Mucosa of descending colon (tissue), 3 donors: ENCODE data around the gene CCDC183. TPM values are rescaled to one million over a fixed set of nuclear protein-coding genes. Genes with fewer than 3 reads are reported as not detected.
"Not testable (repeated sequence)": the region's sequence is repeated elsewhere in the genome, so short reads cannot be mapped to it uniquely, and the experiment has no call there.

Experiments
- ATAC-seq: fragments of 200-7000 bp; cut with Tn5 transposase; one replicate; pipeline ENCODE4 v1.9.1; 2020; ENCODE audit warnings: mild to moderate bottlenecking, moderate library complexity
- DNase-seq, 3 donors: peaks; one replicate each; pipeline ENCODE4 v3.0.0-alpha.2; 2020
- H3K36me3 ChIP-seq: fragments of 200-600 bp; one replicate; pipeline ENCODE4 v1.8.0; 2021; ENCODE audit warnings: low read depth, mild to moderate bottlenecking
- H3K4me1 ChIP-seq: fragments of 200-600 bp; one replicate; pipeline ENCODE4 v1.8.0; 2021; ENCODE audit warnings: low read depth, mild to moderate bottlenecking
- H3K4me3 ChIP-seq: fragments of 200-600 bp; one replicate; pipeline ENCODE4 v1.8.0; 2021; ENCODE audit warnings: mild to moderate bottlenecking
- H3K9me3 ChIP-seq: fragments of 200-600 bp; one replicate; pipeline ENCODE4 v1.8.0; 2021; ENCODE audit warnings: mild to moderate bottlenecking
- CTCF ChIP-seq: fragments of 200-600 bp; IDR thresholded peaks from one replicate; pipeline ENCODE4 v1.8.0; 2022; ENCODE audit warnings: antibody characterized with exemption, mild to moderate bottlenecking
- intact Hi-C, 2 donors: fragments of 100-400 bp; cut with DNase I in 1 of 2; cut with micrococcal nuclease in 1 of 2; formaldehyde crosslinking; loops; one replicate each; pipeline versions ENCODE4 v1.11.0 to v1.11.1; 2022; cut with DNase I, micrococcal nuclease
- total RNA-seq, 3 donors: library from RNA; stranded (reverse); fragmentation: NEBNext Ultra II Directional in 2 of 3; extraction: Animal tissue kit (Norgen Biotek cat#: 25700) in 2 of 3; gene quantifications; one replicate each; pipeline versions ENCODE4 v1.2.1 to v1.2.4, GENCODE V29; 2021 to 2023
- donor health status: DM: no; HTN: no; CAD: no; lungs with moderate emphysema.
- donor health status: DM: no; HTN: no; CAD: no.
- donor health status: DM: no; HTN: yes; CAD: no.

Gene CCDC183
- total RNA-seq, 3 donors from 2014 or later, result 4.0 to 38.0 (median 7.0) TPM

- intact Hi-C loops, result no loop called here
- peak overlapping the region; percentile 14 for H3K4me3 ChIP-seq
- H3K4me1 ChIP-seq, result peaks cover 42% of the 10 kb centered on the region
- no peaks in the 10 kb centered on the region for H3K36me3 ChIP-seq
- no peaks in the 10 kb centered on the region for H3K9me3 ChIP-seq
- no peak for TF ChIP-seq CTCF
- peak; percentile 56 for ATAC-seq
- peak; percentile 87 to 88 (median 88) for DNase-seq
Observed at GRCh38 chr9:136799079-136799853, 3.1 kb downstream of the CCDC183 start.

GRCh38 chr9:136799854-136800657 lies 3.9 kb downstream of the CCDC183 start:
- DNase-seq (peak; percentile 95 to 98 (median 96)), ATAC-seq (peak; percentile 81)
- no peak for TF ChIP-seq CTCF
- Histone ChIP-seq H3K4me3 (peak overlapping the region; percentile 14), H3K4me1 (peaks cover 35% of the 10 kb centered on the region), H3K36me3 (no peaks in the 10 kb centered on the region), H3K9me3 (no peaks in the 10 kb centered on the region)
- intact Hi-C loops, result no loop called here

DNA sequence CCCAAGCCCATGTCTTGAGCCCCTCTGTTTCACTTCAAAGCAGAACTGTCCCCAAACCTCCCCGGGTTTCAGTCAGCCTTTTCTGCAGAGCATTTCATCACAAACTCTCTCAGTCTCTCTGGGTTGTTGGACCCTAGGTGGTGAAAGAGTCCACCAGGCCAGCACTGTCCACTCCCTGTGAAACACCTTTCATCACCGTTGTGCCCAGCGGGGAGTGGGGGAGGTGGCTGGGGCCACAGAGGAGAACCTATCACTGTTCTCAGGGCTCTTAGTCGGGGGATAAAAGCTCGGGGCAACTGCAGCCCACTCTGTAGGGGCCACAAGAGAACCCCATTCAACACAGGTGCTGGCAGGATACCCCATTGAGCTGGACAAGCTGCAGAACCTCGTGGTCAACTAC lies 6.2 kb downstream of the CCDC183 start:
- H3K36me3 ChIP-seq, result no peaks in the 10 kb centered on the region
- peaks cover 43% of the 10 kb centered on the region for H3K4me1 ChIP-seq
- no peak for TF ChIP-seq CTCF
- DNase-seq (no peak), ATAC-seq (no peak)
- H3K9me3 ChIP-seq, result no peaks in the 10 kb centered on the region
- H3K4me3 ChIP-seq, result no peak overlapping the region
- intact Hi-C loops, result no loop called here

GRCh38 chr9:136803009-136803550 lies 6.9 kb downstream of the CCDC183 start:
- H3K36me3 ChIP-seq, DNase-seq, intact Hi-C loops, ATAC-seq, H3K9me3 ChIP-seq, H3K4me3 ChIP-seq: not testable (repeated sequence)
- peaks cover 43% of the 10 kb centered on the region for H3K4me1 ChIP-seq

- H3K36me3 ChIP-seq, result no peaks in the 10 kb centered on the region
- no peak overlapping the region for H3K4me3 ChIP-seq
- intact Hi-C loops, result no loop called here
- ATAC-seq (no peak), DNase-seq (peak in 1 of 3 donors; percentile 48)
- TF ChIP-seq CTCF, result no peak
- H3K9me3 ChIP-seq, result no peaks in the 10 kb centered on the region
- H3K4me1 ChIP-seq, result peaks cover 37% of the 10 kb centered on the region
Observed at GRCh38 chr9:136803551-136804508, 7.7 kb downstream of the CCDC183 start.
